ENCODE results near the gene TCN1. TPM values are rescaled to one million over a fixed set of nuclear protein-coding genes. Genes with fewer than 3 reads are reported as not detected.
"Not testable (repeated sequence)": the region's sequence is repeated elsewhere in the genome, so short reads cannot be mapped to it uniquely, and the experiment has no call there.

TCN1 gene, protein sequence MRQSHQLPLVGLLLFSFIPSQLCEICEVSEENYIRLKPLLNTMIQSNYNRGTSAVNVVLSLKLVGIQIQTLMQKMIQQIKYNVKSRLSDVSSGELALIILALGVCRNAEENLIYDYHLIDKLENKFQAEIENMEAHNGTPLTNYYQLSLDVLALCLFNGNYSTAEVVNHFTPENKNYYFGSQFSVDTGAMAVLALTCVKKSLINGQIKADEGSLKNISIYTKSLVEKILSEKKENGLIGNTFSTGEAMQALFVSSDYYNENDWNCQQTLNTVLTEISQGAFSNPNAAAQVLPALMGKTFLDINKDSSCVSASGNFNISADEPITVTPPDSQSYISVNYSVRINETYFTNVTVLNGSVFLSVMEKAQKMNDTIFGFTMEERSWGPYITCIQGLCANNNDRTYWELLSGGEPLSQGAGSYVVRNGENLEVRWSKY
- not detected for total RNA-seq

DNA sequence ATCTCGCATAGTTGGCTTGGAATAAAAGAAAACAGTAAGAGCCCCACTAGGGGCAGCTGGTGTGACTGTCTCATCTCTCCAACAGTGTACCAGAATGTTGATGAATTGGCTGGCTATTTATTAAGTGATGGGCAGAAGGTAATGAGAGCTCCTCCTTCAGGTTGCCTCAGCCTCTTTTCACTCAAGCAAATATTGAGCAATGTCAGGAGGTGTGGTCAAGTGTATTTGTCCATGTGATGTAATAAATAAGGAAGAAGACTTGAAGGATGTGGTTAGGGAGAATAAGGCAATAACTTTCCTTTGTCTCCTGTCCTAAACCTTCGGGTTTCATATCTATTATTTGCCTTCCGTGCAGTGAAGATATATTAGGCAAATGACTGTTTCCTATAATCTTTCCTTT is at the start of gene TCN1:
Gene TCN1 (minus strand): TSS at position 91 of the 400 bp plus-strand sequence. CDS start 17 bp downstream, at position 74.
- H3K4me3 Mint-ChIP-seq, result no peak within 1 kb of the TSS
- no peak within 1 kb of the TSS for H3K27ac Mint-ChIP-seq
- H3K9me3 Mint-ChIP-seq, result peaks cover 3% of the 10 kb centered on the region
- ATAC-seq (ENCODE audit: low read depth) (no peak), DNase-seq (no peak)
- H3K36me3 Mint-ChIP-seq, result no peaks in the 10 kb centered on the region
- H3K27me3 Mint-ChIP-seq, result peaks cover 28% of the 10 kb centered on the region
- POLR2A ChIA-PET, result no interaction called here
- H3K4me1 Mint-ChIP-seq, result no peaks in the 10 kb centered on the region

DNA sequence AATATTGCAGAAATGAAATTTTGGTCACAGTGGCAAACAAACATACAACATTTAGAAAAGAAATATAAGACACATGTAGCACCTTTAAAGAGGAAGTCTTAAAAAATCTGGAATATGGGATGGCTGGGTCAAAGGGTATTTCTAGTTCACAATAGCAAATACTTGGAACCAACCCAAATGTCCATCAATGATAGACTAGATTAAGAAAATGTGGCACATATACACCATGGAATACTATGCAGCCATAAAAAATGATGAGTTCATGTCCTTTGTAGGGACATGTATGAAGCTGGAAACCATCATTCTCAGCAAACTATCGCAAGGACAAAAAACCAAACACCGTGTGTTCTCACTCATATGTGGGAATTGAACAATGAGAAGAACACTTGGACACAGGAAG is 37.3 kb upstream of the TCN1 start:
- H3K9me3 Mint-ChIP-seq; H3K27me3 Mint-ChIP-seq; H3K36me3 Mint-ChIP-seq; H3K27ac Mint-ChIP-seq; H3K4me1 Mint-ChIP-seq; ATAC-seq (ENCODE audit: low read depth); POLR2A ChIA-PET; DNase-seq; H3K4me3 Mint-ChIP-seq: not testable (repeated sequence)

DNA sequence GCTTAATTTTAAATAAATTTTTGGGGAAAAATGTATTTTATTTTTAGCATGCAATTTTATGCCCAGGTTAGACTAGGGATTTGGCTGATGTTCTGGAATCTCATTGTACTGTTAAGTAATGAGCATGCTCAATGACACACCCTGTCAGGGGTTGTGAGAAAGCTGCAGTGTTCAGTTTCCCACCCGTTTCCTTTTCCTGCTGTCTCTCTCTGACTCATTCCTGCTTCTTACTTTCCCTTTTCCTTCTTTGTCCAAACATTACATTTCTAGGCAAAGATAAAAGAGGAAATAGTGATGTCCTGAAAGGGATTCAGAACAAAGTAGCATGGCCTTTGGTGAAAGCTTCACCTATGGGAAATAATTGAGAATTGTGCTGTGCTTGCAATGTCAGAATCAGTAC is 35.0 kb upstream of the TCN1 start:
- Mint-ChIP-seq H3K4me1 (no peaks in the 10 kb centered on the region), H3K27ac (no peak overlapping the region), H3K9me3 (peaks cover 2% of the 10 kb centered on the region), H3K36me3 (no peaks in the 10 kb centered on the region), H3K4me3 (no peak overlapping the region), H3K27me3 (no peaks in the 10 kb centered on the region)
- ATAC-seq (ENCODE audit: low read depth), result no peak
- DNase-seq, result no peak
- POLR2A ChIA-PET, result no interaction called here

DNA sequence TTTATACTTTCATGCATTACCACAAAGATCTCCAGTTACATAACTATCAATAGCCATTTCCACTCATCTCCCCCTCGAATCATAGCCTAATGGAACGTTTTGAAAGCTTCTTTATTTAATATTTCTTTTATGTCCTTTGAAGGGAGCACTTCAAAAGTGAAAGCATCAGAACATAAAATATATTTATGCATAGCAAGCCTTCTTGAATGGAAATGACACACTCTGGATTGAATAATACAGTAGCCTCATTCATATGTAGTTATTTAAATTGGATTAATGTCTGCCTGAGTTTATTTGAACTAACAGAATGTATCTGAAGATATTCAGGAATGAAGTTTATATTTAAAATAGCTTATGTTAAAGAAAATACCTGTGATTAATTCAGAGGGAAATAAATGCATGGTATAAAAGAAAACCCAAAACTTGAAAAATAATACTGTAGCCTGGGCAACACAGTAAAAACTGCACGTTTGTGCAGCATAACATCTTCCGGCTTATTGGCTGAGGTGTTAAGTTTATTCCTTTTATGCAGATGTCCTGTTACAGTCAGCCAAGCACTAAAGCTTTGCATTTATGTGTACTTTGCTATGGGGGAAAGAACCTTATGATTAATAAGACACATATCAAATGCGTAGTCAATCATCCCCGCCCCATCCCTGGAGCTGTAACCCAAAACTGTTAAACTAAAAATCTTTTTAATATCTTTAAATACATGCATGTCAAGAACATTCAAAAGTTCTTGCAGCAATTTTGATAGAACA is 34.3 kb upstream of the TCN1 start:
- DNase-seq, result no peak
- Mint-ChIP-seq H3K27me3 (peaks cover under 1% of the 10 kb centered on the region), H3K27ac (no peak overlapping the region), H3K4me1 (no peaks in the 10 kb centered on the region), H3K9me3 (peaks cover 2% of the 10 kb centered on the region), H3K4me3 (no peak overlapping the region), H3K36me3 (no peaks in the 10 kb centered on the region)
- POLR2A ChIA-PET, result no interaction called here
- no peak for ATAC-seq (ENCODE audit: low read depth)

DNA sequence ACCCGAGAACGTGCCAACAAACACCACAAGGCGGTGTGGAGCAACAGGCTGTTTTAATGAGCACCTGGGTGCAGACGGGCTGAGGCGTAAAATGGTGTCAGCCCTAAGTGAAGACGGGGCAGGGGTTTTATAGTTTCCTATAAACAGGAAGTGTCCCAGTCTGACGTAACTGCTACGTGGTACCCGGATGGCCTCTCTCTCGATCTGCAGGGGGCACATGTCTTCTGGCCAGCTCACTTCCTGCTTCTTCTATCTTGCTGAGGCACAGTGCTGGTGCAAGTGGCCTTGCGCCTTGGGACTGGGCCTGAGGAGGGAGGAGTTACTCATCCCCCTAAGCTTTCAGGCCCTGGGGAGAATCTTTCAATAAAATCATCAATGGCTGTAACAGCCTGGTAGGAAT is 33.2 kb upstream of the TCN1 start:
- ATAC-seq (ENCODE audit: low read depth), result no peak
- no peak overlapping the region for H3K4me3 Mint-ChIP-seq
- no peaks in the 10 kb centered on the region for H3K36me3 Mint-ChIP-seq
- no peaks in the 10 kb centered on the region for H3K4me1 Mint-ChIP-seq
- peaks cover 4% of the 10 kb centered on the region for H3K9me3 Mint-ChIP-seq
- no peak overlapping the region for H3K27ac Mint-ChIP-seq
- peaks cover 2% of the 10 kb centered on the region for H3K27me3 Mint-ChIP-seq
- no peak for DNase-seq
- POLR2A ChIA-PET, result no interaction called here

DNA sequence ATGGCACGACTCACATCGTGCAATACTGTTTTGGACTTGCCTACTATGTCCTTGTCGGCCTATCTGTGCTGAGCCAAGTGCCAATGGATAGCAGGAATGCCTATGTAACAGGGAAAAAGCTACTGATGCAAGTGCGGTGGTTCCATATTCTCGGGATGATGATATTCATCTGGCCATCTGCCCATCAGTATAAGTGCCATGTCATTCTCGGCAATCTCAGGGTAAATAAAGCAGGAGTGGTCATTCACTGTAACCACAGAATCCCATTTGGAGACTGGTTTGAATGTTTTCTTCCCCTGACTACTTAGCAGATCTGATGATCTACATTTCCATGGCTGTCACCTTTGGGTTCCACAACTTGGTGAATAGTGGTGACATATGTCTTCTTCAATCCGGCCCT is 32.4 kb upstream of the TCN1 start:
- H3K36me3 Mint-ChIP-seq, result no peaks in the 10 kb centered on the region
- POLR2A ChIA-PET, result no interaction called here
- peaks cover 4% of the 10 kb centered on the region for H3K9me3 Mint-ChIP-seq
- H3K27ac Mint-ChIP-seq, result no peak overlapping the region
- peaks cover 2% of the 10 kb centered on the region for H3K27me3 Mint-ChIP-seq
- no peak for ATAC-seq (ENCODE audit: low read depth)
- DNase-seq, result no peak
- no peak overlapping the region for H3K4me3 Mint-ChIP-seq
- H3K4me1 Mint-ChIP-seq, result no peaks in the 10 kb centered on the region

DNA sequence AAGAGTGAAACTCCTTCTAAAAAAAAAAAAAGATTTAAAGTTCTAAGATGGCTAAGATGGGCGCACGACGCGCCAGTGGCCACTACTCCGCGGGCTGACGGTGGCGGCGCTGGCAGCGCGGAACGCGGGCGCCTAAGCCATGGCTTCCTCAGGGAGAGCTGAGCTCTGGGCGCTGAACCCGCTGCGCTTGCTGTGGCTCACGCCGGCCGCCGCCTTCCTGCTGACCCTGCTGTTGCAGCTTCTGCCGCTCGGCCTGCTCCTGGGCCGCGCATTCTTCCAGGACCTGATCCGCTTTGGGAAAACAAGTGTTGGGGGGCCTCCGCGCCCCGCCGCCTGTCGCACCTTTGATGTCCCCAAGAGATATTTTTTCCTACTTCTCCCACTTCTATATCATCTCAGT is 31.8 kb upstream of the TCN1 start:
- Mint-ChIP-seq H3K9me3 (peaks cover 4% of the 10 kb centered on the region), H3K36me3 (no peaks in the 10 kb centered on the region), H3K4me3 (no peak overlapping the region), H3K27ac (no peak overlapping the region), H3K4me1 (no peaks in the 10 kb centered on the region), H3K27me3 (peaks cover 2% of the 10 kb centered on the region)
- ATAC-seq (ENCODE audit: low read depth) (no peak), DNase-seq (no peak)
- POLR2A ChIA-PET, result no interaction called here

DNA sequence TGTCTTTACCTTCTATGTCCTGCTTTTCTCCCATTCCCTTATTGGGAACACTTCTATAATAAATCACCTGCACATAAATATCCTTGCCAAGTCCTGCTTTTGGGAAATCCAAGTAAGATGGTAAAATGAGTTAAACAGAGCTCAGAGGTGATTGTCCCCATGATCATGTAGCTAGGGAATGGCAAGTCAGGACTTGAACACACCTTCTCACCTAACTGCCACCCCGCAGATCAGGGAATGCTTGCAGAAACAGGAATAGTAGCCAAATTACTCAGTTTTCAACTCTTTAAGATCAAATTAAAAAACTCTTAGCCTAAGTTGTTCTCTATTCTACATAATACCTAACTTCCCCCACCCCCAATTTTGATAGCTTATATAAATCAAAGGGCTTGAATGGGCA is 28.3 kb upstream of the TCN1 start:
- no peak for ATAC-seq (ENCODE audit: low read depth)
- no peak for DNase-seq
- Mint-ChIP-seq H3K36me3 (no peaks in the 10 kb centered on the region), H3K27me3 (peaks cover 4% of the 10 kb centered on the region), H3K4me1 (no peaks in the 10 kb centered on the region), H3K4me3 (no peak overlapping the region), H3K9me3 (peaks cover 9% of the 10 kb centered on the region), H3K27ac (no peak overlapping the region)
- POLR2A ChIA-PET, result no interaction called here

DNA sequence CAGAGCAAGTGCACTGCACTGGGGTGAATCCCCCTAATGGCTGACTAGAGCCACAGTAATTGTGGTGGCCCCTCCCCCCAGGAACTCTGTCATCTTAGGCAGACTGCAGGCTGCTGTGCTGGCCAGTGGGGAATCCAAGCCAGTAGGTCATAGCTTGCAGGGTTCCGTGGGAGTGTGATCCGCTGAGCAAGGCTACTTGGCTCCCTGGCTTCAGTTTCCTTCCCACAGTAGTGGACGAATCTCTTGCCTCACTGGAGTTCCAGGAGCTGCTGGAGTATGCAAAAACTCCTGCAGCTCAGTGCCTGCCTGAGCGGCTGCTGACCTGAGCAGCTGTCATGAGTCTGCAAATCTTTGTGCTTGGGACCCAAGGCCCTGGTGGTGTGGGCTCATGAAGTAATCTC is 25.5 kb upstream of the TCN1 start:
- Mint-ChIP-seq H3K27me3 (peaks cover 14% of the 10 kb centered on the region), H3K27ac (no peak overlapping the region), H3K9me3 (peaks cover 22% of the 10 kb centered on the region), H3K36me3 (no peaks in the 10 kb centered on the region), H3K4me1 (no peaks in the 10 kb centered on the region), H3K4me3 (no peak overlapping the region)
- no peak for DNase-seq
- POLR2A ChIA-PET, result no interaction called here
- no peak for ATAC-seq (ENCODE audit: low read depth)

DNA sequence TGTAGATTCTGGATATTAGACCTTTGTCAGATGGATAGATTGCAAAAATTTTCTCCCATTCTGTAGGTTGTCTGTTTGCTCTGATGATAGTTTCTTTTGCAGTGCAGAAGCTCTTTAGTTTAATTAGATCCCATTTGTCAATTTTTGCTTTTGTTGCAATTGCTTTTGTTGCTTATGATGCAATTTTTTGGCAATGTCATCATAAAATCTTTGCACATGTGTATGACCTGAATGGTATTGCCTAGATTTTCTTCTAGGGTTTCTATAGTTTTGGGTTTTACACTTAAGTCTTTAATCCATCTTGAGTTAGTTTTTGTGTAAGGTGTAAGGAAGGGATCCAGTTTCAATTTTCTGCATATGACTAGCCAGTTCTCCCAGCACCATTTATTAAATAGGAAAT is 20.9 kb upstream of the TCN1 start:
- ATAC-seq (ENCODE audit: low read depth); H3K36me3 Mint-ChIP-seq; H3K4me1 Mint-ChIP-seq; H3K27me3 Mint-ChIP-seq; H3K4me3 Mint-ChIP-seq; H3K27ac Mint-ChIP-seq; DNase-seq; POLR2A ChIA-PET: not testable (repeated sequence)
- peaks cover 24% of the 10 kb centered on the region for H3K9me3 Mint-ChIP-seq

DNA sequence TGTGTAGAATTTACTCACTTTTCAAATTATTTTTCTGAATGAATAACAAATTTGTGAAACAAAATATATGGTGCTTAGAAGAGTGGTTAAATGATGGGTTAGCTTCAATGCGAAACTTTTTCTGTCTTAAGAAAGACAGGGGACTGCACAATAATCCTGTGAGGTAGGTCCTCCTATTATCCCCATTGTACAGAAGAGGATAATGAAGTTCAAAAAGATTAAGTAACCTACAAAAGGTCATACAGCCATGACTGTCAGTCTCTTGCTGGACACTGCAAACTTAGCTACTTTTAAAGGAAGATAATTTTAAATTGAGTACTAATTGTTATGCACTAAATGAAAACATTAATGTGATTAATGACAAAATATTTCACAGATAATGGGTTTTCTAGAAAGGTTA is 17.3 kb upstream of the TCN1 start:
- POLR2A ChIA-PET, result no interaction called here
- Mint-ChIP-seq H3K36me3 (no peaks in the 10 kb centered on the region), H3K27ac (no peak overlapping the region), H3K9me3 (peaks cover 6% of the 10 kb centered on the region), H3K27me3 (peaks cover 6% of the 10 kb centered on the region), H3K4me1 (no peaks in the 10 kb centered on the region), H3K4me3 (no peak overlapping the region)
- DNase-seq, result no peak
- no peak for ATAC-seq (ENCODE audit: low read depth)

DNA sequence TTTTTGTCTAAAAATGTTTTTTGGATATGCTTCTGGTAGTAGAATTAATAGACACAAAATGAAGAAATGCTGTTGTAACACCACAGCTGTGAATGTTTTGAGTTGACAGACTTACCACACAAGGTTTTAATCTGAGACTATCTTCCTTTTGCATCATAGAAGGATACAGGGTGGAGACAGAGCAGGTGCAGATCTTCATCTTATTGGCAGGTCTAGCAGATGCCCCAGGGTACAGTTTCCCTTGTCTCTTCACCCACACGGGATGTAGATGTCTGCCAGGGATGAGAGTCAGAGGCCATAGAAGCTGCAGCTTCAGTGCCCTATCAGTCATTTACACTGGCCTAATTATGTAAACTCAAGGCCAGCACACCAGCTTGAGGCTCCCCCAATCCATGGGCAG is 13.3 kb upstream of the TCN1 start:
- DNase-seq, result no peak
- Mint-ChIP-seq H3K27me3 (peaks cover 9% of the 10 kb centered on the region), H3K27ac (no peak overlapping the region), H3K9me3 (no peaks in the 10 kb centered on the region), H3K4me1 (no peaks in the 10 kb centered on the region), H3K36me3 (no peaks in the 10 kb centered on the region), H3K4me3 (no peak overlapping the region)
- no peak for ATAC-seq (ENCODE audit: low read depth)
- POLR2A ChIA-PET, result no interaction called here

DNA sequence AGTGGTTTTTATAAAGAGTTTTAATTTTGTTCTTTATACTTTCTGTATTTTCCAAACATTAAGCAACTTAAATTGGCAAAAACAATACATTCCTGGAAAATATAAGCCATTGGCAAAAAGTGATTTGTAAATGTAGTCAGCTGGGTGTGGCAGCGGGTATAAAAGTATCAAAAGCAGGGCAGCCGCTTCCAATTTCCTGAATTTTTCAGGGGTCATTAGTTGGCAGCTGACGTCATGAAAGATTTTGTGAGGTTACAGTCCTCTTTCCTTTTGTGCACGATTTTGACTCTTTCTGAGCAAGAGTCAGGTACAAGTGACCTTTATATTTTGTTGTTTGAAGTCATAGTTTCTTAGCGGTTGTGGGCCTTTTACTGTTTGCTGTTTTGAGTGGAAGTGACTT is 12.3 kb upstream of the TCN1 start, which contains the start of gene OOSP3:
Gene OOSP3 (plus strand): TSS at position 208 of the 400 bp plus-strand sequence. CDS start 27 bp downstream, at position 235.
- Mint-ChIP-seq H3K4me3 (no peak within 1 kb of the TSS), H3K36me3 (no peaks in the 10 kb centered on the region), H3K9me3 (no peaks in the 10 kb centered on the region), H3K4me1 (no peaks in the 10 kb centered on the region), H3K27me3 (peaks cover 12% of the 10 kb centered on the region), H3K27ac (no peak within 1 kb of the TSS)
- DNase-seq (no peak), ATAC-seq (ENCODE audit: low read depth) (no peak)
- POLR2A ChIA-PET, result no interaction called here

DNA sequence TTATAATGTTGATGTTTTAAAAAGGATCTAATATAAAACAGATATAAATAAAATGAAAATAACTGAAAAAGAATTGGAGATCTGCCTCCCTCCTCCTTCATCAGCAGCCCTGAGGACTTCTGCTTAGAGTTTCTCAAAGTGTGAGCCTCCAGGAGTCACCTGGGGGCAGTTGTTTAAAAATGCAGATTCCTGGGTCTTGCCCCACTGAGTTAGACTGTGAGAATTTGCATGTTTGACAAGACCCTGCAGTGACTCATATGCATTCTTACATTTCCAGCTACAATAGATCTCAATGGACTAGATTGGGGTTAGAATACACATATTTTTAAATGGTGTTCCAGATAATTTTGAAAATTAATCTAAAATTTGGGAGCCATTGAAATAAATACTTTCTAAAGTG is 11.5 kb upstream of the TCN1 start:
- ATAC-seq (ENCODE audit: low read depth) (no peak), DNase-seq (no peak)
- Mint-ChIP-seq H3K4me1 (no peaks in the 10 kb centered on the region), H3K27ac (no peak overlapping the region), H3K4me3 (no peak overlapping the region), H3K27me3 (peaks cover 12% of the 10 kb centered on the region), H3K36me3 (no peaks in the 10 kb centered on the region), H3K9me3 (no peaks in the 10 kb centered on the region)
- POLR2A ChIA-PET, result no interaction called here

All from activated naive CD8-positive, alpha-beta T cell treated with anti-CD3 and anti-CD28 coated beads, Interleukin-2, amount 10 ng/mL, durations not matched to agents 7 days and 5 days (primary cell).